G401 (cell line): ENCODE results near the gene SARDH. TPM values are rescaled to one million over a fixed set of nuclear protein-coding genes. Genes with fewer than 3 reads are reported as not detected.
"Not testable (repeated sequence)": the region's sequence is repeated elsewhere in the genome, so short reads cannot be mapped to it uniquely, and the experiment has no call there.

ENCODE experiments used
- DNase-seq: peaks from one replicate; pipeline ENCODE4 v3.0.0-alpha.2; 2015; ENCODE audit warnings: low spot score
- in situ Hi-C: cut with HindIII; loops from 2 replicates; pipeline ENCODE4 v1.10.0; 2016; ENCODE audit warnings: low sequenced_read_pairs, mixed read lengths
- total RNA-seq: library from RNA; depleted of rRNA; stranded (reverse); fragments of >200 nt; shearing (Covaris generic); gene quantifications from 2 replicates; pipeline ENCODE4 v1.2.3, GENCODE V29; 2014

SARDH gene
- total RNA-seq, 1 experiment from 2014 or later: 13.2 TPM

DNA sequence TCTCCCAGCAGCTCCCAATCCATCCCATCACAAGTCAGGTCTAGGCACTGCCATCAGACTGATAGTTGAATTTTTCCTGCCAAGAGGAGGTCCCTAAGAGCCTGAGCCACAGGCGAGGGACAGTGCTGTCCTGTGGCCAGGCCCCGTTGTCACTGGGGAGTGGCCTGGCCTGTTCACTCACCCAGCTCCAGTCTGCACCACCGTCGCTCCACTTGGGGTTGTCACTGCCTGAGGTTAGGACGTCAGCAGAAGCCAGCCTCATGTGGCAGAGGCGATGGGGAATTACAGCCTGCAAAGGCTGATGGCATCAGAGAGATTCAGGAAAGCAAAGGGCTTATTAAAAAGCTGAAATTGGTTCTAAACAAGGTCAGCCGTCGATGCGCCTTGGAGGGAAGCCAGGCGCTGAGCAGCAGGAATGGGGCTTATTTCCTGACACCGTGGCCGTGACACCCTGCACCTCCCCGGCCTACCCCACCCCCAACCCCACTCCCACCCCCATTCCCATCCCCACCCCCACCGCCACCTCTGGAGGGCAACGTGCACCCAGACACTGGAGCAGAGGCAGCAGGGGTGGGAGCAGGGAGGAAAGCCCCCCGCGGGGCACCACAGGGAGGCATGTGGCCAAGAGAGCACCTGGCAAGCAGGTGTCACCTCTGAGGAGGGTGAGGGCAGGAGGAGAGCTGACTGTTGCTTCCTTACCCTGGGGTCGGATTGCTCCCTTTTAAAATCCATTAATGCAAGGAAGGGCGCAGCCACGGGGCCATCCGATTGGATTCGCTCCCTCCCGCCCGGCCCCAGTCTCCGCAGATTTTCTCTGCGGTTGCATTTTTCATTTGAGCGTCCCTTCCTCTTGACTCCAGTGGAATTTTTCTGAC, 105.1 kb downstream of the SARDH start:
- in situ Hi-C loops: no loop called here
- DNase-seq: no peak

DNA sequence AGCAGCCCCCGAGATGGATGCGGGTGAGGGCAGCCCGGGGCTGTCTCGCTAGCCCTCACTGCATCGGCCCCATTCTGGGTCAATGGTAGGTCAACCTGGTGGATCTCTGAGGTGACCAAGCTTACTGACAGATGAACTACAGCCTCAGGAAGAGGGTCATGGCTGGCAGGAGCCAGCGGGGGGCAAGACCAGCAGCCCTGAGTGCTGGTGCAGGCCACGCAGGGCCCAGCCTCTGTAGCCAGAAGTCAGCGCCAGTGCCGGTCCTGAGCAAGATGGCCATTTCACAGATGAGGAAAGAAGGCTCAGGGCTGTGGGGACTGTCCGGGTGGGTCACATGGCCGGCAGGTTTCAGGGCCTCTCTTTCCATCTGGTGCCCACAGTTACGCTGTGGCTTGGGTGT, 107.0 kb downstream of the SARDH start:
- in situ Hi-C loops: no loop called here

DNA sequence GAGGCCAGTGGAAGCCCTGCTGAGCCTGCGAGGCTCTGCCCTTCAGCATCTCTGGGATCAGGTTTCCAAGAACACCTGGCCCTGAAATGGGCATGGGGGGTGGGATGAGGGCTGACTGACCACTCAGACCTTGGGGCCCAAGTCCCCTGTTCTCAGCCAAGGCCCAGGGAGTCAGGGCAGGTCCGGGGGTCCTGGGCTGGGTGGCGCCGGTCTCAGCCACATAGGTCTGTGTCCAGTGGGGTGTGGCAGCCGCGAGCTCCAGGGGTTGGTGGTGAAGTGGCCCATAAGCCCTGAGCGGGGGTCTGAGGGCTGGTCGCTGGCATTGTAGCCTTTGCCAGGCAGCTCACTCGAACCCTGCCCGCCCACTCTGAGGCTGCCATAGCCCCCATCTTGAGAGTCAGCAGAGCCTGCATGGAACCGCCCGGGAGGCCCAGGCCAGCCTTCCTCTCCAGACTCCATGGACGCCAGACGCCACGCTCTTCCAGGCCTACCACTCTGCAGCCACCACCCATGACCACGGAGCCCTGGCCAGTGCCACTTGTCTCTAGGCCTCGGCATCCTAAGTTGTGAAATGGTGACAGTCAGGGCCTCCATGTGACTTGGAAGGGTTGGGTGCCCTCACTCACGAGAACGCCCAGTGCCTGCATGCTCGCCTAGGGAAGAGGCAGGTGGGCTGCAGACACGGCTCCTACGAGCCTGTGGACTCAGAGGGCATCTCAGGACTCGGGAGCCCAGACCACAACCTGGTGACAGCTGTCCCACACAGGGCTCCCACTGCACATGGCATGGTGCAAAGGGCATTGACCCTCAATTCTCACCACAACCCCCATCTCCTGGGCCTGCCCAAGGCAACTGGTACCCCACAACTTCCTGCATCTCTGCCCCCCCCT, 108.7 kb downstream of the SARDH start:
- DNase-seq: no peak
- in situ Hi-C loops: no loop called here

More for the DNA sequence above, 107.0 kb downstream of the SARDH start:
- DNase-seq: no peak

DNA sequence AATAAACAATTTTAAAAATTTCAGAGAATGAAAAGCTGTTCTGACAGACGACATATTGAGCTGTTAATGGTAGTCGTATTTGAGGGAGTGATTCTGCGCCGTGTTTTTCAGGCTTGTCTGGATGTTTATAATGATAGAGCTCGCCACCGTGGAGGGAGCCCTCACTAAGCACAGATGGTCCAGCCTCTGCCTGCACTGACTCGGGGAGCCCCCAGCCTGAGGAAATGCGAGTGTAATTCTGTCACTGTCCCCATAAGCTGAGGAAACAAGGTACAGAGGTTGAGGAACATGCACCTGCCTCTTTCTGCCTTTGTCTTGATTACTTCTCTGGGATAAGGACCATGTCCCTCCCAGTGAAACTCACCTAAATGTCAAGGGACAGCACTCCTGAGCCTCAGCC, 109.4 kb downstream of the SARDH start:
- in situ Hi-C loops: no loop called here
- no peak for DNase-seq

DNA sequence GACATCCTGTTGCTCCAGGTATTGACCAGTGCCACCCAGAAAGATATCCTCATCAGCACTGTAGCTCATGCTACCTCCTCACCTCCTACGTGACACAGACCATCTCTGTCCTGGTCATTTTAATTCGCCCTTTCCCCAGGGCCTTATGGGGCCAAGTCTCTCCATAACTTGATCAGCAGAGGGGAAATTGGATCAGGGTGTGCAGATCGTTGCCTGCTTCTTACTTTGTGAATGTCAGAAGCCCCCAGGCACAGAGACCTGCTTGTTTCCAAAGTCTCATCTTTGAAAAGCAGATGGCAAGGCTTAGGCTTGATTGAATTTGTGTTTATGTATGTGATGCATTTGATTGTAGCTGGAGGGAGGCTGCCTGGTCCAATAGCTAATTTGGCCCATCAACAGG, 110.8 kb downstream of the SARDH start:
- in situ Hi-C loops: no loop called here
- no peak for DNase-seq

DNA sequence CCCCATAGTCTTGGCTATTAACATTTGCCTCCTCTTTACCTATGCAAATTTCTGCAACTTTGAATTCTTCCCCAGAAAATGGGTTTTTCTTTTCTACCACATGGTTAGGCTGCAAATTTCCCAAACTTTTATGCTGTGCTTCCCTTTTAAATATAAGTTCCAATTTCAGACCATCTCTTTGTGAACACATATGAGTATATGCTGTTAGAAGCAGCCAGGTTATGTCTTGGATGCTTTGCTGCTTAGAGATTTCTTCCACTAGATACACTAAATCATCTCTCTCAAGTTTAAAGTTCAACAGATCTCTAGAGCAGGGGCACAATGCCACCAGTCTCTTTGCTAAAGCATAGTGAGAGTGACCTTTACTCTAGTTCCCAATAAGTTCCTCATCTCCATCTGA, 112.1 kb downstream of the SARDH start:
- in situ Hi-C loops: not testable (repeated sequence)

DNA sequence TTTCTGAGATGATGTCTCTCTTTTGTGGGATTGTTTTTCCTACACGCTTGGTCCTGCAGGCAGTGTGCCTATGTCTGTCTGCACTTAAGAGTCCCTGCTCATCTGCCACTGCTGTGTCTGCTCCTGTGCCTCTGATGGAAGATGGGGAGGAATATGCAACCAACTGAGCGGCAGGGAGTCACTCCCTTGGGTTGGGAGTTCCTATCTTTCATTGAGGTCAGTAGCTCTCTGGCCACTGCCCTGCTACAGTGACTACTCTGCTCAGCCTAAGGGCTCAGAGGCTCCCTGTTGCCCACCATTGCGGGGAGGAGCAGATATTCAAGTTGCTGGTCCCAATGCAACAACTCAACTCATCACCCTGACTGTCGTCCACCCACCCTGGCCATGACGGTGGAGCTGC, 115.6 kb downstream of the SARDH start:
- DNase-seq: no peak
- in situ Hi-C loops: no loop called here

More for the DNA sequence above, 112.1 kb downstream of the SARDH start:
- DNase-seq: not testable (repeated sequence)

DNA sequence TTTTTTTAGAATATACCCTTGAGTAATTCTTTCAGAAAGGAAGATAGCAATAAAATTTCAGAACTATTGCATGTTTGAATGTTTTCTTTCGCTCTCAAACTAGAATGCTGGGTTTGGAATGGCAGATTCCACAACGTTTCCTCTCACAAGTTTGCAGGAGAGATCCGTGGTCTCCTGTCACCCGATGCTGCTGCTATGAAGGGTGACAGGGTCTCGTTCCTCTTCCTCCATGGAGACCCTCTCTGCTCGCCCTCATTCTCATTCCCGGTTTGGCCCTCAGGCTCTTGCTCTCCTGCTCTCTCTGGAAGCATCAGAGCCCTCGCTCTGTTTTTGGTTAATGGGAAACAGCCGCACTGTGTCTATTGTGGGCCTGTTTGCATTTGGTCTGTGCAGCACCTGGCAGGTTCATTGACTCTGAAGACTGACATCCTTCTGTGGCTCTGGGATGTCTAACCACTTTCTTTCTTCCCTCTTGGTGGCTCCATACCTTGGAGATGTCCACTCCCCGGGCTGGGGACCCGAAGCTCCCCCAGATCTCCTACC, 116.4 kb downstream of the SARDH start:
- in situ Hi-C loops: no loop called here
- DNase-seq: no peak

DNA sequence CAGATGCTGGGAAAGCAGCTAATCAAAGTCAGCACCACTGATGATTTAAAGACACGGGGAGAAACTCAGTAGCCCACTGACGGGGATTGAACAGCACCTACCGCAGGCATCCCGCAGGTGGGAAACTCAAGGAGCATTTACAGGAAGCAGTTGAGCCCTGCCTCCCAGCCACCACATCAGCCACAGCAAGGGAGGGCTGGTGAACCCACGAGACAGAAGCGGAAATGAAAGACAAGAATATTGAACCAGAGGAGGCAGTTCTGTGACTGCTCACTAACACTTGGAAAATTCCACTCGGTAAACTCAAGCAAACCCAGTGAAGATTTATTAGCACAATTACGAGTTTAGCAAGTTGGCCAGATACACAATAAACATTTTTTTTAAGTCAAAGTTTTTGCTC, 118.4 kb downstream of the SARDH start:
- DNase-seq: no peak
- in situ Hi-C loops: no loop called here

DNA sequence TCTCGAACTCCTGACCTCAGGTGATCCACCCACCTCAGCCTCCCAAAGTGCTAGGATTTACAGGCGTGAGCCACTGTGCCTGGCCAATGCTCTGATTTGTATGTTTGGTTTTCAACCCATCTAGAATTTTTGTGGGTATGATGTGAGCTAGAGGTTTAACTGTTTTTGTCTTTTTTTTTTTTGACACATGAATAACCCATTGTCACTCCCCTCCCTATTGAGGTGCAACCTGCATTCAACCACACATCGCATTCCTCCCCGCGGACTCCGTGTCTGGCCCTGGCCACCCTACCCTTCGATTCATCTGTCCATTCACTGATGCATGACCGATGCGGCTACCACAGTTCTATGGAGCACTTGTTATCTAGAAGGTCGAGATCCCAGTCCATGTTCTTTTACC, 119.4 kb downstream of the SARDH start:
- in situ Hi-C loops: no loop called here
- no peak for DNase-seq

DNA sequence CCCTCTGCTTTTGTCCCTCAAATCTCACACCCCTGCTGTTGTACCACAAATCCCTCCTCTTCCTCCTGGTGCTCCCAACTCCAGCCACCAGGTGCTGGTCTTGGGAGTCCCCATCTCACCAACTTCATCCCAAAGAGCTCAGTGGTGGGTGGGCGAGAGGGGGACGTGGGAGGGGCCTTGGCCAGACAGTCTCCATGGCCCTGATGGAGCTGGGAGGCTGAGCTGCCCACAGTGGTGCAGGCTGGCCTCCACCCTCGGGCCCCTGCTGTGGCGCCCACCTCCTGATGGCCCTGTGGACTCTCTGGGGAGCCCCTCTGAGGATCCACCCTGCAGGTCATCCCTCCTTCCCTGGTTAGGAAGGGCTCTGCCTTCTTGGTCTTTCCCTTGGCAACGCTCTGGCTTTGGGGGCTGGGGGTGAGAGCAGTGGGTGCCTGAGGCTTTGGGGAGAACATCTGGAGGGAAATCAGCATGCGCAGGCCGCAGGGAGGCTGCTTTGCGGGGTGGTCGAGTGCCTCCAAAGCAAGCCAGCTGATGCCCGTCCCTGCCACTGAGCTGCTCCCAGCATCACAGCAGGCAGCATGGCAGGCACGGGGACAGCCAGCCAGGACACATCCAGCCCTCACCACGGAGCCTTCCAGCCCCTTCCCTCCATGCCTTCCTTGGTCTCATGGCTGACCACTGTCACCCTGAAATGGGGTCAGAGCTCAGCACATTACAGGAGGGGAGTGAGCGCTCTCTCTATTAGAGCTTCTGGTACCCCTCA, 121.3 kb downstream of the SARDH start:
- no peak for DNase-seq
- in situ Hi-C loops: no loop called here

DNA sequence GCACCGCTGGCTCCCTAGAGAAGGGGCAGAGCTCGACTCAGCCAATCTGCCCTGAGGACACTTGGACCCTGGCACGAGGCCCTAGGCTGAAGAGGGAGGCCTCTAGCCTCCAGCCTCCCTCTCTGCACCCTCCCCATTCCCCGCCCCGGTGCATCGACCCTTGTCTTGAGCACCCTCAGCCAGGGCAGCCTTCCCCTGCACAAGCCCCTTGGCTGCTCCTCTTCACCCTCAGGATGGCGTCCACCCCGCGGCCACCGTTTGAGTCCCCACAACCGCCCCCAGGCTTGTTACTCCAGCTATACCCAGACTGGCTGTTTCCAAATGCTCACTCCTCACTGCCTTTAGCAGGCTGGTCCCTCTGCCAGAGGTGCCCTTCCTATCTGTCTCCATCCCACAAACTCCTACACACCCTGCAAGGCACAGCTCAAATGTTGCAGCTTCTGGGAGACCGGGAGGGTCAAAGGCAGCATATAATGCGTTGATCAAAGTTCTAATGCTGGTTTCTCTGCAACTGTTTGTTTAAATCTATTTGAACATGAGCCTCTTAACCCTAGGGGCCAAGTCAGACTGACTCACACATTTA, 122.5 kb downstream of the SARDH start:
- no peak for DNase-seq
- in situ Hi-C loops: no loop called here

DNA sequence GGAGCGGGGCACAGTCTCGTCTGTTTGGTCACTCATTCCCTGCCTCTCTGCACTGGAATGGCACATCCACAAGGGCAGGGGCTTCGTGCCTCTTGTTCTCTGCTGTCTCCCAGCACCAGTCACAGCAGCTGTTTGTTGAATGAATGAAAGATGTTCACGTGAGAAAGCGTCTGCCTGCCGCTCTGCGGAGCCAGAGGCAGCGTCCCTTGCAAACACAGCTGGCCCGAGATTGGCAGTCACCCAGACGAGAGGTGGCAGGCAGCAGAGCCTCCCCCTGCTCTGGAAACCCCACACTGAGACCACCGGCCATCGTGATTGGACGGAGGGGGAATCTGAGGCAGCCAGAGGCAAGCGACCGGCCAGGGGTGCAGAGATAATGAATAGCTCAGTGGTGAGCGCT, 123.0 kb downstream of the SARDH start:
- DNase-seq: no peak
- in situ Hi-C loops: no loop called here

DNA sequence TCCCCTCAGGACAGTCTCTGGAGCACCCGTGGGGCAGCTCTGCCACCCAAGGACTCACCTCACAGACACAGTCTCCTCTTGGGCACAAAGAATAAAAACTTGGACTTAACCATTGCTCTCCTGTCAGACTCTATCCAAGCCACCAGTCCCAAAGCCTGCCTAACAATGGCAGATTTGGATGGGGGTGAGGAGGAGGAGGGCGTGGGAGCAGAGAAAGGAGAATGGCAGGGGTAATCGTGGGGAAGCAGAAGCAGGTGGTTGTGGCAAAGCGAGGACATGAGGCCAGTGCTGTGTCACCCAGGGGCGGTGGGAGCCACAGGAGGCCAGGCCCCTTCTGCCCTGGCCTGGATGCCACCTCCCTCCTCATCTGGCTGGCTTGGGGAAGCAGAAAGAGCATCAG, 123.5 kb downstream of the SARDH start:
- in situ Hi-C loops: no loop called here
- DNase-seq: no peak

DNA sequence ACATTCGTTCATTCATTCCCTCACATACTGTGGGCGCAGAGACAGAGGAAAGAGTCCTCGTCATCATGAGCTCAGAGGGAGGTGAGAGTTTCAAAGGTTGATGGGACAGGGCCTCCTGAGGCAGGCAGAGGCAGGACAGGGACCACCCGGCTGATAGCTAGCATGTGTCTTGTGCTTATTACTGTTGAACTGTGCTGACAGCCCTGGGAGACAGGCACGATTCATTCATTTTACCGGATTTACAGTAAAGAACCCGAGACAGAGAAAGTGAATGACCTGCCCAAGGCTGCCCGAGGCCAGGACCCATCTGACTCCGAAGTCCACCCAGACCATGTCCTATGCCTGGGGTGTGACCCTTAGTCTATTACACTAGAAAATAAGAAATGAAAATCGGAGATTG, 124.1 kb downstream of the SARDH start:
- in situ Hi-C loops: no loop called here
- no peak for DNase-seq
